GM23338 (cell line): ENCODE results near the gene SMOC2.

Experiments used
- CREB1 ChIP-seq: fragments of 250-450 bp; sonication (Bioruptor Pico); IDR thresholded peaks from 2 replicates; pipeline ENCODE4 v1.5.0; 2020; ENCODE audit warnings: low read depth, mild to moderate bottlenecking, moderate library complexity
- EZH2 ChIP-seq: fragments of 200-600 bp; sonication (generic); IDR thresholded peaks from one replicate; pipeline ENCODE4 v1.8.0; 2017; ENCODE audit warnings: antibody characterized with exemption, mild to moderate bottlenecking, low read depth; ENCODE audit not compliant: unreplicated experiment
- EZH2phosphoT487 ChIP-seq: fragments of 200-600 bp; sonication (generic); IDR thresholded peaks from one replicate; pipeline ENCODE4 v1.8.1; 2018; ENCODE audit warnings: antibody characterized with exemption; ENCODE audit not compliant: unreplicated experiment
- JUNB ChIP-seq: IDR thresholded peaks from one replicate; pipeline ENCODE4 v1.6.1; 2016; ENCODE audit warnings: antibody characterized with exemption; ENCODE audit not compliant: unreplicated experiment
- NANOG ChIP-seq: IDR thresholded peaks from 2 replicates; pipeline ENCODE4 v1.6.1; 2016; ENCODE audit warnings: antibody characterized with exemption, borderline replicate concordance
- POLR2AphosphoS5 ChIP-seq: IDR thresholded peaks from 2 replicates; pipeline ENCODE4 v1.6.1; 2016; ENCODE audit warnings: antibody characterized with exemption, low read depth
- STAT1 ChIP-seq: IDR thresholded peaks from one replicate; pipeline ENCODE4 v1.6.1; 2016; ENCODE audit warnings: antibody characterized with exemption; ENCODE audit not compliant: unreplicated experiment
- ZNF331 ChIP-seq: fragments of 250-450 bp; sonication (Bioruptor Pico); IDR thresholded peaks from 2 replicates; pipeline ENCODE4 v1.5.0; 2020; ENCODE audit warnings: low read depth, mild to moderate bottlenecking, moderate library complexity
- TF ChIP-seq, protein P1 (sequence below): IDR thresholded peaks from one replicate; pipeline ENCODE4 v1.6.1; 2018; ENCODE audit warnings: antibody characterized with exemption; ENCODE audit not compliant: unreplicated experiment
- TF ChIP-seq, protein P2 (sequence below), 2 experiments: fragments of 200-600 bp in 1 of 2; sonication (generic) in 1 of 2; conservative IDR thresholded peaks; 2 replicates each; pipeline versions ENCODE4 v1.5.1 to v1.6.1; 2016 to 2017; ENCODE audit warnings: antibody characterized with exemption in 2 of 2, low read depth in 2 of 2, mild to moderate bottlenecking in 2 of 2, moderate library complexity in 1 of 2
- TF ChIP-seq, protein P3 (sequence below): IDR thresholded peaks from 2 replicates; pipeline ENCODE4 v1.6.1; 2016; ENCODE audit warnings: antibody characterized with exemption
- TF ChIP-seq, protein P4 (sequence below): fragments of 250-450 bp; sonication (Bioruptor Pico); IDR thresholded peaks from 2 replicates; pipeline ENCODE4 v1.5.0; 2020; ENCODE audit warnings: mild to moderate bottlenecking, moderate library complexity

DNA sequence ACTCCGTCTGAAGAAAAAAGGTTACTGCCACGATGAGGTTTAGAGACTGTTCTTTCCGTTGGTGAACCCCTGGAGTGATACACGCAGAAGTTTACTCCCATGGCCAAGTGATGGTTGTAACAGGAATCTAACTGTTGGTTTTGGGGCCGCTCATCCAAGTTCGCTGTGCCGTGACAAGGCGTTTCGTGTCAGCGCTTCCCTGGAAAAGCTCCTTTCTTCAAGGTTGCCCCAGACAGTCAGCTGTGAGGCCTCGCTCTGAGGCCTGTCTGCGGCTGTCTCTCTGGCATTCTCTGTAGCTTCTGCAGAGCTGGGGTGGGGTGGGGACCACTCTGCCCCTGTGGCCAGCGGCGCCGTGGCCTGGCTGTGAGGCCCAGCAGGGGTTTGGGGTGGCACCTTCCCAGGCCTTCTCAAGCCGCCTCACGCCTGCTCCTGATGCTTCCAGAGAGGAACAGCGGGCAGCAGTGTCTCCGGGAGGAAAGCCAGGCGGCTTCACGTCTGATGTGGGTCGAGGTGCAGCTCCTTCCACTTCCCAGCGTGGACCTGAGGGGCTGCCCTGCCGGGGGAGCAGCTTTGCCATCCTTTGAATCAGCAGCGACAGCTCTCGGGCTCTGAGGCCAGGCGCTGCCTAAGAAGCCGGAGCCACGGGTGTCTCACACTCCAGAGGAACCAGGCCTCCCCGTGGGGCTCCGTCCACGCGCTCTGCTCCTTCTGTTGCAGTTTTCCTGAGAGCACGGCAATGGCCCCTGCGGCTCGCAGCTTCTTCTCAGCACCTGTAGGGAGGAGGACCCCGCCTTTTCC, 76.2 kb downstream of the SMOC2 start:
- TF ChIP-seq, protein P1, sequence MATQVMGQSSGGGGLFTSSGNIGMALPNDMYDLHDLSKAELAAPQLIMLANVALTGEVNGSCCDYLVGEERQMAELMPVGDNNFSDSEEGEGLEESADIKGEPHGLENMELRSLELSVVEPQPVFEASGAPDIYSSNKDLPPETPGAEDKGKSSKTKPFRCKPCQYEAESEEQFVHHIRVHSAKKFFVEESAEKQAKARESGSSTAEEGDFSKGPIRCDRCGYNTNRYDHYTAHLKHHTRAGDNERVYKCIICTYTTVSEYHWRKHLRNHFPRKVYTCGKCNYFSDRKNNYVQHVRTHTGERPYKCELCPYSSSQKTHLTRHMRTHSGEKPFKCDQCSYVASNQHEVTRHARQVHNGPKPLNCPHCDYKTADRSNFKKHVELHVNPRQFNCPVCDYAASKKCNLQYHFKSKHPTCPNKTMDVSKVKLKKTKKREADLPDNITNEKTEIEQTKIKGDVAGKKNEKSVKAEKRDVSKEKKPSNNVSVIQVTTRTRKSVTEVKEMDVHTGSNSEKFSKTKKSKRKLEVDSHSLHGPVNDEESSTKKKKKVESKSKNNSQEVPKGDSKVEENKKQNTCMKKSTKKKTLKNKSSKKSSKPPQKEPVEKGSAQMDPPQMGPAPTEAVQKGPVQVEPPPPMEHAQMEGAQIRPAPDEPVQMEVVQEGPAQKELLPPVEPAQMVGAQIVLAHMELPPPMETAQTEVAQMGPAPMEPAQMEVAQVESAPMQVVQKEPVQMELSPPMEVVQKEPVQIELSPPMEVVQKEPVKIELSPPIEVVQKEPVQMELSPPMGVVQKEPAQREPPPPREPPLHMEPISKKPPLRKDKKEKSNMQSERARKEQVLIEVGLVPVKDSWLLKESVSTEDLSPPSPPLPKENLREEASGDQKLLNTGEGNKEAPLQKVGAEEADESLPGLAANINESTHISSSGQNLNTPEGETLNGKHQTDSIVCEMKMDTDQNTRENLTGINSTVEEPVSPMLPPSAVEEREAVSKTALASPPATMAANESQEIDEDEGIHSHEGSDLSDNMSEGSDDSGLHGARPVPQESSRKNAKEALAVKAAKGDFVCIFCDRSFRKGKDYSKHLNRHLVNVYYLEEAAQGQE, result no peak
- TF ChIP-seq, protein P2, sequence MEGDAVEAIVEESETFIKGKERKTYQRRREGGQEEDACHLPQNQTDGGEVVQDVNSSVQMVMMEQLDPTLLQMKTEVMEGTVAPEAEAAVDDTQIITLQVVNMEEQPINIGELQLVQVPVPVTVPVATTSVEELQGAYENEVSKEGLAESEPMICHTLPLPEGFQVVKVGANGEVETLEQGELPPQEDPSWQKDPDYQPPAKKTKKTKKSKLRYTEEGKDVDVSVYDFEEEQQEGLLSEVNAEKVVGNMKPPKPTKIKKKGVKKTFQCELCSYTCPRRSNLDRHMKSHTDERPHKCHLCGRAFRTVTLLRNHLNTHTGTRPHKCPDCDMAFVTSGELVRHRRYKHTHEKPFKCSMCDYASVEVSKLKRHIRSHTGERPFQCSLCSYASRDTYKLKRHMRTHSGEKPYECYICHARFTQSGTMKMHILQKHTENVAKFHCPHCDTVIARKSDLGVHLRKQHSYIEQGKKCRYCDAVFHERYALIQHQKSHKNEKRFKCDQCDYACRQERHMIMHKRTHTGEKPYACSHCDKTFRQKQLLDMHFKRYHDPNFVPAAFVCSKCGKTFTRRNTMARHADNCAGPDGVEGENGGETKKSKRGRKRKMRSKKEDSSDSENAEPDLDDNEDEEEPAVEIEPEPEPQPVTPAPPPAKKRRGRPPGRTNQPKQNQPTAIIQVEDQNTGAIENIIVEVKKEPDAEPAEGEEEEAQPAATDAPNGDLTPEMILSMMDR (conservative IDR thresholded peaks at IDR 0.05; ENCODE audit: low read depth in 2 of 2), result no peak
- no peak for TF ChIP-seq POLR2AphosphoS5
- TF ChIP-seq JUNB, result no peak
- no peak for TF ChIP-seq ZNF331 (CRISPR knock-in tag)
- TF ChIP-seq EZH2phosphoT487, result no peak
- TF ChIP-seq STAT1, result no peak
- no peak for TF ChIP-seq CREB1 (CRISPR knock-in tag)
- TF ChIP-seq NANOG, result no peak
- TF ChIP-seq, protein P3, sequence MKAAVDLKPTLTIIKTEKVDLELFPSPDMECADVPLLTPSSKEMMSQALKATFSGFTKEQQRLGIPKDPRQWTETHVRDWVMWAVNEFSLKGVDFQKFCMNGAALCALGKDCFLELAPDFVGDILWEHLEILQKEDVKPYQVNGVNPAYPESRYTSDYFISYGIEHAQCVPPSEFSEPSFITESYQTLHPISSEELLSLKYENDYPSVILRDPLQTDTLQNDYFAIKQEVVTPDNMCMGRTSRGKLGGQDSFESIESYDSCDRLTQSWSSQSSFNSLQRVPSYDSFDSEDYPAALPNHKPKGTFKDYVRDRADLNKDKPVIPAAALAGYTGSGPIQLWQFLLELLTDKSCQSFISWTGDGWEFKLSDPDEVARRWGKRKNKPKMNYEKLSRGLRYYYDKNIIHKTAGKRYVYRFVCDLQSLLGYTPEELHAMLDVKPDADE, result no peak
- TF ChIP-seq, protein P4, sequence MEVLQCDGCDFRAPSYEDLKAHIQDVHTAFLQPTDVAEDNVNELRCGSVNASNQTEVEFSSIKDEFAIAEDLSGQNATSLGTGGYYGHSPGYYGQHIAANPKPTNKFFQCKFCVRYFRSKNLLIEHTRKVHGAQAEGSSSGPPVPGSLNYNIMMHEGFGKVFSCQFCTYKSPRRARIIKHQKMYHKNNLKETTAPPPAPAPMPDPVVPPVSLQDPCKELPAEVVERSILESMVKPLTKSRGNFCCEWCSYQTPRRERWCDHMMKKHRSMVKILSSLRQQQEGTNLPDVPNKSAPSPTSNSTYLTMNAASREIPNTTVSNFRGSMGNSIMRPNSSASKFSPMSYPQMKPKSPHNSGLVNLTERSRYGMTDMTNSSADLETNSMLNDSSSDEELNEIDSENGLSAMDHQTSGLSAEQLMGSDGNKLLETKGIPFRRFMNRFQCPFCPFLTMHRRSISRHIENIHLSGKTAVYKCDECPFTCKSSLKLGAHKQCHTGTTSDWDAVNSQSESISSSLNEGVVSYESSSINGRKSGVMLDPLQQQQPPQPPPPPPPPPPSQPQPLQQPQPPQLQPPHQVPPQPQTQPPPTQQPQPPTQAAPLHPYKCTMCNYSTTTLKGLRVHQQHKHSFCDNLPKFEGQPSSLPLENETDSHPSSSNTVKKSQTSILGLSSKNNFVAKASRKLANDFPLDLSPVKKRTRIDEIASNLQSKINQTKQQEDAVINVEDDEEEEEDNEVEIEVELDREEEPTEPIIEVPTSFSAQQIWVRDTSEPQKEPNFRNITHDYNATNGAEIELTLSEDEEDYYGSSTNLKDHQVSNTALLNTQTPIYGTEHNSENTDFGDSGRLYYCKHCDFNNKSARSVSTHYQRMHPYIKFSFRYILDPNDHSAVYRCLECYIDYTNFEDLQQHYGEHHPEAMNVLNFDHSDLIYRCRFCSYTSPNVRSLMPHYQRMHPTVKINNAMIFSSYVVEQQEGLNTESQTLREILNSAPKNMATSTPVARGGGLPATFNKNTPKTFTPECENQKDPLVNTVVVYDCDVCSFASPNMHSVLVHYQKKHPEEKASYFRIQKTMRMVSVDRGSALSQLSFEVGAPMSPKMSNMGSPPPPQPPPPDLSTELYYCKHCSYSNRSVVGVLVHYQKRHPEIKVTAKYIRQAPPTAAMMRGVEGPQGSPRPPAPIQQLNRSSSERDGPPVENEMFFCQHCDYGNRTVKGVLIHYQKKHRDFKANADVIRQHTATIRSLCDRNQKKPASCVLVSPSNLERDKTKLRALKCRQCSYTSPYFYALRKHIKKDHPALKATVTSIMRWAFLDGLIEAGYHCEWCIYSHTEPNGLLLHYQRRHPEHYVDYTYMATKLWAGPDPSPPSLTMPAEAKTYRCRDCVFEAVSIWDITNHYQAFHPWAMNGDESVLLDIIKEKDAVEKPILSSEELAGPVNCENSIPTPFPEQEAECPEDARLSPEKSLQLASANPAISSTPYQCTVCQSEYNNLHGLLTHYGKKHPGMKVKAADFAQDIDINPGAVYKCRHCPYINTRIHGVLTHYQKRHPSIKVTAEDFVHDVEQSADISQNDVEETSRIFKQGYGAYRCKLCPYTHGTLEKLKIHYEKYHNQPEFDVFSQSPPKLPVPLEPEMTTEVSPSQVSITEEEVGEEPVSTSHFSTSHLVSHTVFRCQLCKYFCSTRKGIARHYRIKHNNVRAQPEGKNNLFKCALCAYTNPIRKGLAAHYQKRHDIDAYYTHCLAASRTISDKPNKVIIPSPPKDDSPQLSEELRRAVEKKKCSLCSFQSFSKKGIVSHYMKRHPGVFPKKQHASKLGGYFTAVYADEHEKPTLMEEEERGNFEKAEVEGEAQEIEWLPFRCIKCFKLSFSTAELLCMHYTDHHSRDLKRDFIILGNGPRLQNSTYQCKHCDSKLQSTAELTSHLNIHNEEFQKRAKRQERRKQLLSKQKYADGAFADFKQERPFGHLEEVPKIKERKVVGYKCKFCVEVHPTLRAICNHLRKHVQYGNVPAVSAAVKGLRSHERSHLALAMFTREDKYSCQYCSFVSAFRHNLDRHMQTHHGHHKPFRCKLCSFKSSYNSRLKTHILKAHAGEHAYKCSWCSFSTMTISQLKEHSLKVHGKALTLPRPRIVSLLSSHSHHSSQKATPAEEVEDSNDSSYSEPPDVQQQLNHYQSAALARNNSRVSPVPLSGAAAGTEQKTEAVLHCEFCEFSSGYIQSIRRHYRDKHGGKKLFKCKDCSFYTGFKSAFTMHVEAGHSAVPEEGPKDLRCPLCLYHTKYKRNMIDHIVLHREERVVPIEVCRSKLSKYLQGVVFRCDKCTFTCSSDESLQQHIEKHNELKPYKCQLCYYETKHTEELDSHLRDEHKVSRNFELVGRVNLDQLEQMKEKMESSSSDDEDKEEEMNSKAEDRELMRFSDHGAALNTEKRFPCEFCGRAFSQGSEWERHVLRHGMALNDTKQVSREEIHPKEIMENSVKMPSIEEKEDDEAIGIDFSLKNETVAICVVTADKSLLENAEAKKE (CRISPR knock-in tag), result no peak
- no peak for TF ChIP-seq EZH2
